MG63 (cell line): ENCODE data around the gene TRAPPC3L. TPM values are rescaled to one million over a fixed set of nuclear protein-coding genes. Genes with fewer than 3 reads are reported as not detected.

Source experiments
- total RNA-seq: library from RNA; depleted of rRNA; stranded (reverse); fragments of >200 nt; shearing (Covaris generic); gene quantifications from 2 replicates; pipeline ENCODE4 v1.2.3, GENCODE V29; 2014; ENCODE audit warnings: low replicate concordance; rRNA removed

Gene TRAPPC3L
- total RNA-seq, 1 experiment from 2014 or later: not detected

Other genes starting within 250 kb of the TRAPPC3L start
- gene DSE, start 174.7 kb downstream of the TRAPPC3L start, total RNA-seq: 5.4 and 6.4 TPM in 2 replicates
- 0.16 and 1.7 TPM in 2 replicates for gene CALHM6, start 84.3 kb downstream of the TRAPPC3L start, total RNA-seq
- gene CALHM5, start 34.0 kb downstream of the TRAPPC3L start, total RNA-seq: 0.49 and 0.81 TPM in 2 replicates
- not detected in 2 replicates for gene CALHM4, start 8.1 kb upstream of the TRAPPC3L start, total RNA-seq
- 45.3 and 131 TPM in 2 replicates for gene RWDD1, start 25.8 kb upstream of the TRAPPC3L start, total RNA-seq
- 0.20 TPM in 1 of 2 replicates, not detected in the other for gene RSPH4A, start 70.8 kb upstream of the TRAPPC3L start, total RNA-seq
- gene ZUP1, start 123.1 kb upstream of the TRAPPC3L start, total RNA-seq: 9.6 and 15.7 TPM in 2 replicates
- 2.8 and 9.5 TPM in 2 replicates for gene KPNA5, start 135.5 kb upstream of the TRAPPC3L start, total RNA-seq
- 0.26 TPM in 1 of 2 replicates, not detected in the other for gene FAM162B, start 220.0 kb upstream of the TRAPPC3L start, total RNA-seq